Measurements from ENCODE around the gene ATP6V0A4.
"Not testable (repeated sequence)": the region's sequence is repeated elsewhere in the genome, so short reads cannot be mapped to it uniquely, and the experiment has no call there.

Gene ATP6V0A4

GRCh38 chr7:138822867-138823535, 25.0 kb upstream of the ATP6V0A4 start:
- FAIRE-seq (no peak), DNase-seq (ENCODE audit: insufficient read length, low spot score) (no peak)
- TF ChIP-seq, protein P1, sequence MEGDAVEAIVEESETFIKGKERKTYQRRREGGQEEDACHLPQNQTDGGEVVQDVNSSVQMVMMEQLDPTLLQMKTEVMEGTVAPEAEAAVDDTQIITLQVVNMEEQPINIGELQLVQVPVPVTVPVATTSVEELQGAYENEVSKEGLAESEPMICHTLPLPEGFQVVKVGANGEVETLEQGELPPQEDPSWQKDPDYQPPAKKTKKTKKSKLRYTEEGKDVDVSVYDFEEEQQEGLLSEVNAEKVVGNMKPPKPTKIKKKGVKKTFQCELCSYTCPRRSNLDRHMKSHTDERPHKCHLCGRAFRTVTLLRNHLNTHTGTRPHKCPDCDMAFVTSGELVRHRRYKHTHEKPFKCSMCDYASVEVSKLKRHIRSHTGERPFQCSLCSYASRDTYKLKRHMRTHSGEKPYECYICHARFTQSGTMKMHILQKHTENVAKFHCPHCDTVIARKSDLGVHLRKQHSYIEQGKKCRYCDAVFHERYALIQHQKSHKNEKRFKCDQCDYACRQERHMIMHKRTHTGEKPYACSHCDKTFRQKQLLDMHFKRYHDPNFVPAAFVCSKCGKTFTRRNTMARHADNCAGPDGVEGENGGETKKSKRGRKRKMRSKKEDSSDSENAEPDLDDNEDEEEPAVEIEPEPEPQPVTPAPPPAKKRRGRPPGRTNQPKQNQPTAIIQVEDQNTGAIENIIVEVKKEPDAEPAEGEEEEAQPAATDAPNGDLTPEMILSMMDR (IDR thresholded peaks at IDR 0.05; ENCODE audit: insufficient read depth, missing control alignments), result no peak

DNA sequence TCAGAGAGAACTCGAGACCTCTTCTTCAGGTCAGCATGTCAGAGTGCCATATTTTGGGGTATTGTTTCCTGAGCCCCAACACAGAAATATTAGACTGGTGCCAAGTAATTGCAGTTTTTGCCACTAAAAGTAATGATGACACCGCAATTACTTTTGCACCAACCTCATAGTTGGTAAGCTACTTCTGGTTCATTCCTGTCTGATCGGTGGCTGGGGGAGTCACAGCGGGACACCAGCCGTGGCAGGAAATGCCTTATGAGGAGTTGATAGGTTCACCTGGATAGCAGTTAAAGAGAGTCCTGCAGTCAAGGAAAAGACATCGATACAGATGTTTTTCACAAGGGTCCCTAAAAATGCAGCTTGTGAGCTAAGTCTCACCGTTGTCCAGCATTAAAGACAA, 23.9 kb upstream of the ATP6V0A4 start:
- TF ChIP-seq, protein P1 (IDR thresholded peaks at IDR 0.05; ENCODE audit: insufficient read depth, missing control alignments), result no peak
- no peak for FAIRE-seq
- DNase-seq (ENCODE audit: insufficient read length, low spot score), result no peak

DNA sequence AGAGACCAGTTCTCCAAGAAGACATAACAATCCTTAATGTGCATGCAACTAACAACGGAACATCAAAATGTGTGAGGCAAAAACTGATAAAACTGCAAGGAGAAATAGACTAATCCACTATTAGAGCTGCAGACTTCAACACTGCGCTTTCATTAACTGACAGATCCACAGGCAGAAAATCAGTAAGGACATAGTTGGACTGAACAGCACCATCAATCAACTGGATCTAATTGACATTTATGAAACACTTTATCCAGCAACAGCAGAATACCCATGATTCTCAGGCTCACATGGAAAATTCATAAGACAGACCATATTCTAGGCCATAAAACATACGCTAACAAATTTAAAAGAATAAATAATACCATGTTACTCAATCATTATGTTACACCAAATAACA, 21.6 kb upstream of the ATP6V0A4 start:
- TF ChIP-seq, protein P1 (IDR thresholded peaks at IDR 0.05; ENCODE audit: insufficient read depth, missing control alignments), result no peak
- FAIRE-seq (no peak), DNase-seq (ENCODE audit: insufficient read length, low spot score) (no peak)

DNA sequence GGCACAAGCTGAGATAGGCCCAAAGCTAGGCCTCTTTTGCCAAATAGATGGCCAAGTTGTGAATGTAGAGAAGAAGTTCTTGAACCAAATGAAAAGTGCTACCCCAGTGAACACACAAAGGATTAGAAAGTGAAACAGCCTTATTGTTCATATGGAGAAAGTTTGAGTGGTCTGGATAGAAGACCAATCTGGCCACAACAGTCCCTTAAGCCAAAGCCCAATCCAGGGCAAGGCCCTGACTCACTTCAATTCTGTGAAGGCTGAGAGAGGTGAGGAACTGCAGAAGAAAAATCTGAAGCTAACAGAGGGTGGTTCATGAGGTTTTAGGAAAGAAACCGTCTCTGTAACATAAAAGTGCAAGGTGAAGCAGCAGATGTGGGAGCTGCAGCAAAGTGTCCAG, 18.7 kb upstream of the ATP6V0A4 start:
- FAIRE-seq (no peak), DNase-seq (ENCODE audit: insufficient read length, low spot score) (no peak)
- TF ChIP-seq, protein P1 (IDR thresholded peaks at IDR 0.05; ENCODE audit: insufficient read depth, missing control alignments), result no peak

GRCh38 chr7:138814816-138815332, 16.9 kb upstream of the ATP6V0A4 start:
- TF ChIP-seq, protein P1 (IDR thresholded peaks at IDR 0.05; ENCODE audit: insufficient read depth, missing control alignments), result no peak
- peak; percentile 25 for FAIRE-seq

GRCh38 chr7:138813945-138814344, 15.9 kb upstream of the ATP6V0A4 start:
- FAIRE-seq (no peak), DNase-seq (ENCODE audit: insufficient read length, low spot score) (no peak)
- TF ChIP-seq, protein P1 (IDR thresholded peaks at IDR 0.05; ENCODE audit: insufficient read depth, missing control alignments), result no peak

More at GRCh38 chr7:138814816-138815332, 16.9 kb upstream of the ATP6V0A4 start:
- no peak for DNase-seq (ENCODE audit: insufficient read length, low spot score)

DNA sequence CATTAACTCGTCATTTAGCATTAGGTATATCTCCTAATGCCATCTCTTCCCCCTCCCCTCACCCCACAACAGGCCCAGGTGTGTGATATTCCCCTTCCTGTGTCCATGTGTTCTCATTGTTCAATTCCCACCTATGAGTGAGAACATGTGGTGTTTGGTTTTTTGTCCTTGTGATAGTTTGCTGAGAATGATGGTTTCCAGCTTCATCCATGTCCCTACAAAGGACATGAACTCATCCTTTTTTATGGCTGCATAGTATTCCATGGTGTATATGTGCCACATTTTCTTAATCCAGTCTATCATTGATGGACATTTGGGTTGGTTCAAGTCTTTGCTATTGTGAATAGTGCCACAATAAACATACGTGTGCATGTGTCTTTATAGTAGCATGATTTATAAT, 13.3 kb upstream of the ATP6V0A4 start:
- not testable (repeated sequence) for FAIRE-seq; DNase-seq (ENCODE audit: insufficient read length, low spot score)

All from D721Med (cell line).